ENCODE measurements around the gene PERCC1.

PERCC1 gene

DNA sequence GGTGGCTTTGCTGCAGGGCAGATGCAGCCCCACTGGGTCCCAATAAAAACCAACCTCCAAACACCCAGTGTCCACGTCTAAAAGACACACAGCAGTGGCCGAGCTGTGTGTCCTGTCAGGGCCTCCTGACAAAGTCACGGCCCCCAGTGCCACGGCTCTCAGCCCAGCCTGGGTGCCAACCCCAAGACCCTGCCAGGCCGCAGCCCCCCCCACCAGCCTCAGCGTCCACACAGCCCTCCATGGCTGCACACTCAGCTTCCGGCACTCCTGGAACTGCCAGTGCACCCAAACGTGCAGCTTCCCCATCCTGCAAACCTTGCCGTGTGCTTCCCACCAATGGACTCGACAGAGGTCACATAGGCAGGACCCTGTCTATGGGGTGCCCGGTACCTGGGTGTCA lies 17.1 kb downstream of the PERCC1 start:
- Histone ChIP-seq H3F3A (ENCODE audit: insufficient read depth) (no peaks in the 10 kb centered on the region), H3K9me2 (replicated peaks; ENCODE audit: insufficient read depth, low read length) (no peaks in the 10 kb centered on the region), H3K9ac (ENCODE audit: low read length) (no peak overlapping the region), H3K4me3 (ENCODE audit: insufficient read depth, low read length, poor library complexity, severe bottlenecking) (no peak overlapping the region), H3K4me2 (ENCODE audit: low read depth, low read length, poor library complexity, severe bottlenecking) (no peak overlapping the region), H2AFZ (ENCODE audit: low read depth, low read length, severe bottlenecking) (no peak overlapping the region), H3K9me3 (ENCODE audit: insufficient read depth, low read length) (no peaks in the 10 kb centered on the region), H3K27ac (ENCODE audit: low read depth, low read length) (no peak overlapping the region), H3K79me2 (ENCODE audit: insufficient read depth, low read length) (no peaks in the 10 kb centered on the region), H3K36me3 (ENCODE audit: low read length) (no peaks in the 10 kb centered on the region), H3K27me3 (ENCODE audit: low read length) (no peaks in the 10 kb centered on the region), H4K20me1 (ENCODE audit: low read depth, low read length) (no peaks in the 10 kb centered on the region)
- TF ChIP-seq CTCF (IDR thresholded peaks at IDR 0.05; ENCODE audit: insufficient read depth, low read length, poor library complexity, severe bottlenecking) (no peak), EZH2phosphoT487 (conservative IDR thresholded peaks at IDR 0.05; ENCODE audit: low read length) (no peak)

DNA sequence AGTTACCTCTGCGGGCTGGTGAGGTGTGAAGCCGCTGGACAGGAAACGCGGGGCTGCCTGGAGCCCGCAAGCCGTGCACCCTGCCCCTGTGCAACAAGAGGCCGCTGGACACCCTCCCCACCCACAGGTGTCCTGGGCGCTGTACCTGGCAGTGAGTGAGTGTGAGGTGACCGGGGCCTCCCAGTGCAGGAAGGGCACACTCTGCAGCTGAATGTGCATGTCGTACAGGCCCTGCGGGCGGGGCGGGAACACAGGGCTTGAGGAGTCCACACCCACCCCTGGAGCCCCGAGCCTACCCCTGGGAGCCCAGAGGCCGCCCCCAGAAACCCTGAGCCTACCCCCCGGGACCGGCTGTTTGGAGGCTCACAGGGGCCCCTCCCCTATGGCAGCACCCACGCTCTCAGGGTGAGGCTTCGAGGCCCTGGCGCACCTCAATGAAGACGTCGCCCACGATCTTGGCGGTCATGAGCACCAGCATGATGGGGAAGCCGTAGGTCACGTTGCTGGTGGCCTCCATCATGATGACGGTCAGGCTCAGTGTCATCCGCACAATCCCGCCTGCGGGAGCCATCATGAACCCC lies 17.7 kb downstream of the PERCC1 start:
- no peaks in the 10 kb centered on the region for H3K36me3 ChIP-seq (ENCODE audit: low read length)
- no peak overlapping the region for H3K27ac ChIP-seq (ENCODE audit: low read depth, low read length)
- H3F3A ChIP-seq (ENCODE audit: insufficient read depth), result no peaks in the 10 kb centered on the region
- H3K27me3 ChIP-seq (ENCODE audit: low read length), result no peaks in the 10 kb centered on the region
- no peaks in the 10 kb centered on the region for H3K79me2 ChIP-seq (ENCODE audit: insufficient read depth, low read length)
- H3K9me2 ChIP-seq (replicated peaks; ENCODE audit: insufficient read depth, low read length), result no peaks in the 10 kb centered on the region
- TF ChIP-seq CTCF (IDR thresholded peaks at IDR 0.05; ENCODE audit: insufficient read depth, low read length, poor library complexity, severe bottlenecking) (no peak), EZH2phosphoT487 (conservative IDR thresholded peaks at IDR 0.05; ENCODE audit: low read length) (no peak)
- H3K4me3 ChIP-seq (ENCODE audit: insufficient read depth, low read length, poor library complexity, severe bottlenecking), result no peak overlapping the region
- H3K9me3 ChIP-seq (ENCODE audit: insufficient read depth, low read length), result no peaks in the 10 kb centered on the region
- H2AFZ ChIP-seq (ENCODE audit: low read depth, low read length, severe bottlenecking), result no peak overlapping the region
- H3K4me2 ChIP-seq (ENCODE audit: low read depth, low read length, poor library complexity, severe bottlenecking), result no peak overlapping the region
- no peak overlapping the region for H3K9ac ChIP-seq (ENCODE audit: low read length)
- no peaks in the 10 kb centered on the region for H4K20me1 ChIP-seq (ENCODE audit: low read depth, low read length)

DNA sequence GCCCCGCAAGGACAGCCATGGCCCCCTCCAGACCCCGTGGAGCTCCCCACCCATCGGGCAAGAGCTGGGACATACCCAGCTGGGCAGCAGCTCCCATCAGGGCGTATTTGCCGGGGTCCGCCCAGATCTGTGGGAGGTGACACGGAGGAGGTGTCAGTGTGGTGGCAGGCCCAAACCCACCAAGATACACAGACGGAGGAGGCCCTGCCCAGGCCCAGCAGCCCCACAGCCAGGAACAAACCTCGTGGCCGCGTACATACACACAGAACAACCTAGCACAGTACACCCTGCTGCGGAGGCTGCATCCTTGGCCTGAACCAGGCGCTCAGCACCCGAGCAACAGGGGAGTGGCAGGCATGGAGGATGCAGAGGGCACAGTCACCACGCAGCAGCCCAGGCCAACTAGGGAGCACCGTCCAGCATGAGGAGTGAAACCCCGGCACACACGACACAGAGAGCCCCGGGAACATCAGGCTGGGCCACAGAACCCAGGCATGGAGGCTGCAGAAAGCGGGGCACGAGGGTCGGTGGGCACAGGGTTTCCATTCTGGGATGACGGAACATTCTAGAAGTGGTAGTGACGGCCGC lies 18.4 kb downstream of the PERCC1 start:
- H3K4me3 ChIP-seq (ENCODE audit: insufficient read depth, low read length, poor library complexity, severe bottlenecking), result no peak overlapping the region
- H3K4me2 ChIP-seq (ENCODE audit: low read depth, low read length, poor library complexity, severe bottlenecking), result no peak overlapping the region
- no peak for TF ChIP-seq CTCF (IDR thresholded peaks at IDR 0.05; ENCODE audit: insufficient read depth, low read length, poor library complexity, severe bottlenecking)
- TF ChIP-seq EZH2phosphoT487 (conservative IDR thresholded peaks at IDR 0.05; ENCODE audit: low read length), result no peak
- H3K9me3 ChIP-seq (ENCODE audit: insufficient read depth, low read length), result no peaks in the 10 kb centered on the region
- no peaks in the 10 kb centered on the region for H3K27me3 ChIP-seq (ENCODE audit: low read length)
- no peaks in the 10 kb centered on the region for H4K20me1 ChIP-seq (ENCODE audit: low read depth, low read length)
- H3K9me2 ChIP-seq (replicated peaks; ENCODE audit: insufficient read depth, low read length), result no peaks in the 10 kb centered on the region
- no peaks in the 10 kb centered on the region for H3K79me2 ChIP-seq (ENCODE audit: insufficient read depth, low read length)
- H3K27ac ChIP-seq (ENCODE audit: low read depth, low read length), result no peak overlapping the region
- H3F3A ChIP-seq (ENCODE audit: insufficient read depth), result no peaks in the 10 kb centered on the region
- no peak overlapping the region for H3K9ac ChIP-seq (ENCODE audit: low read length)
- no peak overlapping the region for H2AFZ ChIP-seq (ENCODE audit: low read depth, low read length, severe bottlenecking)
- no peaks in the 10 kb centered on the region for H3K36me3 ChIP-seq (ENCODE audit: low read length)

All from SU-DHL-6 (cell line).